Left ventricle myocardium inferior (tissue), 1 donor: ENCODE measurements around the gene RUNX1. TPM values are rescaled to one million over a fixed set of nuclear protein-coding genes. Genes with fewer than 3 reads are reported as not detected.

Experiments used
- DNase-seq: peaks from one replicate; pipeline ENCODE4 v3.0.0-alpha.2; 2020
- H3K27ac ChIP-seq: fragments of 200-600 bp; replicated peaks from 2 replicates; pipeline ENCODE4 v1.8.0; 2021
- H3K27me3 ChIP-seq: fragments of 200-600 bp; 2 replicates; pipeline ENCODE4 v1.8.0; 2021; ENCODE audit warnings: low read depth
- H3K36me3 ChIP-seq: fragments of 200-600 bp; 2 replicates; pipeline ENCODE4 v1.8.0; 2021
- H3K4me1 ChIP-seq: fragments of 200-600 bp; 2 replicates; pipeline ENCODE4 v1.8.0; 2021
- H3K4me3 ChIP-seq: fragments of 200-600 bp; 2 replicates; pipeline ENCODE4 v1.8.0; 2021; ENCODE audit warnings: mild to moderate bottlenecking, moderate library complexity
- H3K9me3 ChIP-seq: fragments of 200-600 bp; replicated peaks from 2 replicates; pipeline ENCODE4 v1.8.0; 2021
- CTCF ChIP-seq: fragments of 200-600 bp; IDR thresholded peaks from 2 replicates; pipeline ENCODE4 v1.8.0; 2021; ENCODE audit warnings: antibody characterized with exemption, mild to moderate bottlenecking, borderline replicate concordance
- intact Hi-C: fragments of 100-400 bp; cut with micrococcal nuclease; formaldehyde crosslinking; loops from one replicate; pipeline ENCODE4 v1.11.0; 2022
- total RNA-seq: library from RNA; stranded (reverse); fragmentation: NEBNext Ultra II Directional; extraction: Animal tissue kit (Norgen Biotek cat#: 25700); gene quantifications from one replicate; pipeline ENCODE4 v1.2.1, GENCODE V29; 2021
- donor health status: DM: no; HTN: yes; CAD: no; lungs with severe emphysema.

Gene RUNX1
- total RNA-seq, 1 donor from 2014 or later: 1.5 TPM

GRCh38 chr21:34797201-34797525 is 251.9 kb downstream of the RUNX1 start:
- peaks cover 9% of the 10 kb centered on the region for H3K27me3 ChIP-seq
- H3K4me3 ChIP-seq: no peak overlapping the region
- no peaks in the 10 kb centered on the region for H3K36me3 ChIP-seq
- no peaks in the 10 kb centered on the region for H3K9me3 ChIP-seq
- H3K4me1 ChIP-seq: peaks cover 13% of the 10 kb centered on the region
- intact Hi-C loops: no loop called here
- no peak overlapping the region for H3K27ac ChIP-seq
- no peak for TF ChIP-seq CTCF
- DNase-seq: no peak

GRCh38 chr21:34796518-34797200 is 252.4 kb downstream of the RUNX1 start:
- H3K9me3 ChIP-seq: no peaks in the 10 kb centered on the region
- no peak overlapping the region for H3K4me3 ChIP-seq
- peaks cover 13% of the 10 kb centered on the region for H3K4me1 ChIP-seq
- H3K27ac ChIP-seq: no peak overlapping the region
- intact Hi-C loops: no loop called here
- TF ChIP-seq CTCF: no peak
- DNase-seq: no peak
- no peaks in the 10 kb centered on the region for H3K36me3 ChIP-seq
- H3K27me3 ChIP-seq: peaks cover 10% of the 10 kb centered on the region

- no peaks in the 10 kb centered on the region for H3K36me3 ChIP-seq
- TF ChIP-seq CTCF: no peak
Measured at GRCh38 chr21:34795548-34796180, 253.4 kb downstream of the RUNX1 start.

GRCh38 chr21:34795175-34795547 is 253.9 kb downstream of the RUNX1 start:
- Histone ChIP-seq H3K9me3 (no peaks in the 10 kb centered on the region), H3K4me3 (no peak overlapping the region), H3K27me3 (peaks cover 4% of the 10 kb centered on the region), H3K4me1 (peaks cover 13% of the 10 kb centered on the region), H3K27ac (no peak overlapping the region), H3K36me3 (no peaks in the 10 kb centered on the region)
- TF ChIP-seq CTCF: peak; percentile 14
- intact Hi-C loops: no loop called here
- no peak for DNase-seq

More at GRCh38 chr21:34795548-34796180, 253.4 kb downstream of the RUNX1 start:
- Histone ChIP-seq H3K27ac (no peak overlapping the region), H3K4me3 (no peak overlapping the region), H3K27me3 (peaks cover 4% of the 10 kb centered on the region), H3K9me3 (no peaks in the 10 kb centered on the region), H3K4me1 (peaks cover 13% of the 10 kb centered on the region)
- intact Hi-C loops: no loop called here
- no peak for DNase-seq

- Histone ChIP-seq H3K36me3 (no peaks in the 10 kb centered on the region), H3K27me3 (peaks cover 4% of the 10 kb centered on the region), H3K9me3 (no peaks in the 10 kb centered on the region), H3K4me1 (peaks cover 13% of the 10 kb centered on the region), H3K4me3 (no peak overlapping the region), H3K27ac (no peak overlapping the region)
- DNase-seq: no peak
- intact Hi-C loops: no loop called here
- no peak for TF ChIP-seq CTCF
Measured at GRCh38 chr21:34794686-34795085, 254.4 kb downstream of the RUNX1 start.
